ENCODE measurements around the gene LRRC8D.

DNA sequence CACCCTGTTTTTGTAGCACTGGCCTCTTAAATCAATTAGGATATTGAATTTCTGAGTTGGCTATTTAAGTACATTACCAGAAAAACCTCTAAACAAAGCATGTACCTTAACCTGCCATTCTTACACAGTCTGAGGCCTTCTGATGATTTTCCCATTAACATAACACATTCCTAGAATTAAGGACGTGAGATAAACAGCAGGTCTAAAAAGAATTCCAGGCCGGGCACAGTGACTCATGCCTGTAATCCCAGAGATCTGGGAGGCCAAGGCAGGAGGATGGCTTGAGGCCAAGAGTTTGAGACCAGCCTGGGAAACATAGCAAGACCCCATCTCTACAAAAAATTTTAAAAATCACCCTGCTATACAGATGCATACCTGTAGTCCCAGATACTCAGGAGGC is 18.0 kb upstream of the LRRC8D start:
- TF ChIP-seq, protein P1, sequence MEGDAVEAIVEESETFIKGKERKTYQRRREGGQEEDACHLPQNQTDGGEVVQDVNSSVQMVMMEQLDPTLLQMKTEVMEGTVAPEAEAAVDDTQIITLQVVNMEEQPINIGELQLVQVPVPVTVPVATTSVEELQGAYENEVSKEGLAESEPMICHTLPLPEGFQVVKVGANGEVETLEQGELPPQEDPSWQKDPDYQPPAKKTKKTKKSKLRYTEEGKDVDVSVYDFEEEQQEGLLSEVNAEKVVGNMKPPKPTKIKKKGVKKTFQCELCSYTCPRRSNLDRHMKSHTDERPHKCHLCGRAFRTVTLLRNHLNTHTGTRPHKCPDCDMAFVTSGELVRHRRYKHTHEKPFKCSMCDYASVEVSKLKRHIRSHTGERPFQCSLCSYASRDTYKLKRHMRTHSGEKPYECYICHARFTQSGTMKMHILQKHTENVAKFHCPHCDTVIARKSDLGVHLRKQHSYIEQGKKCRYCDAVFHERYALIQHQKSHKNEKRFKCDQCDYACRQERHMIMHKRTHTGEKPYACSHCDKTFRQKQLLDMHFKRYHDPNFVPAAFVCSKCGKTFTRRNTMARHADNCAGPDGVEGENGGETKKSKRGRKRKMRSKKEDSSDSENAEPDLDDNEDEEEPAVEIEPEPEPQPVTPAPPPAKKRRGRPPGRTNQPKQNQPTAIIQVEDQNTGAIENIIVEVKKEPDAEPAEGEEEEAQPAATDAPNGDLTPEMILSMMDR (IDR thresholded peaks at IDR 0.05), result no peak
- TF ChIP-seq POLR2A (IDR thresholded peaks at IDR 0.05), result no peak

Measured in lower leg skin (tissue), 3 donors.